HG02885 (cell line): ENCODE measurements around the gene MAP2K6.

Source experiments
- ATAC-seq: cut with Tn5 transposase; IDR thresholded peaks from one replicate; pipeline ENCODE4 v1.9.1; 2021; ENCODE audit warnings: mild to moderate bottlenecking; ENCODE audit not compliant: unreplicated experiment, poor library complexity

MAP2K6 gene

GRCh38 chr17:69425978-69426377 is 11.5 kb downstream of the MAP2K6 start:
- ATAC-seq: no peak

- ATAC-seq: no peak
These were observed 13.1 kb downstream of the MAP2K6 start for GRCh38 chr17:69427486-69428197.

GRCh38 chr17:69428252-69428980 is 13.9 kb downstream of the MAP2K6 start:
- no peak for ATAC-seq

GRCh38 chr17:69430488-69430887 is 16.0 kb downstream of the MAP2K6 start:
- ATAC-seq: peak; percentile 54

GRCh38 chr17:69431835-69432234 is 17.3 kb downstream of the MAP2K6 start:
- no peak for ATAC-seq

- ATAC-seq: no peak
These were observed 18.6 kb downstream of the MAP2K6 start for GRCh38 chr17:69433093-69433492.

- no peak for ATAC-seq
These were observed 19.7 kb downstream of the MAP2K6 start for GRCh38 chr17:69434164-69434579.

- no peak for ATAC-seq
These were observed 21.6 kb downstream of the MAP2K6 start for GRCh38 chr17:69435971-69436696.

- ATAC-seq: no peak
These were observed 23.0 kb downstream of the MAP2K6 start for GRCh38 chr17:69437475-69437874.

GRCh38 chr17:69438776-69439175 is 24.3 kb downstream of the MAP2K6 start:
- no peak for ATAC-seq

- no peak for ATAC-seq
These were observed 26.7 kb downstream of the MAP2K6 start for GRCh38 chr17:69441179-69441578.

GRCh38 chr17:69443138-69443537 is 28.6 kb downstream of the MAP2K6 start:
- no peak for ATAC-seq

- ATAC-seq: no peak
These were observed 29.5 kb downstream of the MAP2K6 start for GRCh38 chr17:69444023-69444422.

GRCh38 chr17:69445132-69445531 is 30.6 kb downstream of the MAP2K6 start:
- no peak for ATAC-seq

GRCh38 chr17:69447726-69448125 is 33.2 kb downstream of the MAP2K6 start:
- ATAC-seq: no peak

GRCh38 chr17:69448431-69449102 is 34.1 kb downstream of the MAP2K6 start:
- ATAC-seq: no peak

GRCh38 chr17:69450131-69450530 is 35.6 kb downstream of the MAP2K6 start:
- no peak for ATAC-seq

- peak; percentile 25 for ATAC-seq
These were observed 36.4 kb downstream of the MAP2K6 start for GRCh38 chr17:69450918-69451317.

GRCh38 chr17:69451416-69452394 is 37.2 kb downstream of the MAP2K6 start:
- peak; percentile 71 for ATAC-seq
